GM06990 (cell line): Measurements from ENCODE around the gene DHRS13.
"Not testable (repeated sequence)": the region's sequence is repeated elsewhere in the genome, so short reads cannot be mapped to it uniquely, and the experiment has no call there.

Source experiments
- DNase-seq: peaks from one replicate; pipeline ENCODE4 v3.0.0-alpha.2; 2011; ENCODE audit not compliant: insufficient read length; ENCODE audit errors: extremely low read depth
- H3K27me3 ChIP-seq: replicated peaks from 2 replicates; pipeline ENCODE4 v1.6.0; 2011; ENCODE audit warnings: low read length; ENCODE audit not compliant: control insufficient read depth, insufficient read depth
- H3K36me3 ChIP-seq: 2 replicates; pipeline ENCODE4 v1.5.1; 2011; ENCODE audit warnings: low read length; ENCODE audit not compliant: control insufficient read depth, insufficient read depth
- H3K4me3 ChIP-seq: replicated peaks from 2 replicates; pipeline ENCODE4 v1.5.1; 2011; ENCODE audit warnings: low read depth, mild to moderate bottlenecking, control low read depth, low read length
- TF ChIP-seq, protein P1 (sequence below): IDR thresholded peaks from 2 replicates; pipeline ENCODE4 v1.5.1; 2011; ENCODE audit warnings: low read length, control low read depth, mild to moderate bottlenecking, inconsistent platforms; ENCODE audit not compliant: insufficient read depth, poor library complexity, severe bottlenecking

DHRS13 gene

DNA sequence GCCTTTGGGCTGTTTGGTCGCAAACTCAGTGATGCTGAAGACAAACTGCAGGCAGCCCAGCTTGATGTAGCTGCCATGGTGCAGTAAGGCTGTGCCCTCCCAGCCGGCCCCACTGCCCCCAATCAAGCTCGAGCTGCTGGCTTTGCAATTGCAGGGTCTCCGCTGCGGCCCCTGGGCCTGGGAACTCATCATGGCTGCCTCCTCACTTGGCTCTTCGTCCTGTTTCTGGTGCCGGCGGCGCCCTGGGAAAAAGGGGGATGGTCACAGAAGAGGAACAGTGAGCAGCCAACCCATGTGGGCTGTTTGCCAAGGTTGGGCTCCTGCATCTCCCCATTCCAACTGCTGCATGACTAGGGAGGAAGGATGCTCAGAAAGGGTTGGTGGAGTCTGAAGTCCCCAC lies 3.4 kb upstream of the DHRS13 start:
- Histone ChIP-seq H3K36me3 (peaks cover 31% of the 10 kb centered on the region), H3K27me3 (no peaks in the 10 kb centered on the region)
- no peak for DNase-seq

DNA sequence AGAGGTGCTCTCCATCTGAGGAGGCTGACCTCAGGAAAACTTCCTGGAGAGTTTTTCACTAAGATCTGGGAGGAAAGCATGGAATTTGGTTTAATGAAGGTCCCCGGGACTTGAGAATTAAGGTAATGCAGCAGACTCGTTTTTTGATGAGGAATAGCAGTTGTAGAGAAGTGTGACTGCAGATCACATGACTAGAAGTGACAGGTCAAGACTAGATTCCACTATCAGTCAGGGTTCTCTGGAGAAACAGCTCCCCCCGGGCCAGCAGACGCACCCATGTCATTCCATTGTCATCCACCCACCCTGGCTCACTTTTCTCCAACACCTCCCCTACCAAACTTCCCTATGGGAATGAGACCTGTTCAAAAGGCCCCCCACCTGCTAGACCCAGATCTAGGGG lies 1.9 kb upstream of the DHRS13 start:
- Histone ChIP-seq H3K36me3 (peaks cover 16% of the 10 kb centered on the region), H3K4me3 (no peak overlapping the region), H3K27me3 (no peaks in the 10 kb centered on the region)
- DNase-seq: no peak
- TF ChIP-seq, protein P1, sequence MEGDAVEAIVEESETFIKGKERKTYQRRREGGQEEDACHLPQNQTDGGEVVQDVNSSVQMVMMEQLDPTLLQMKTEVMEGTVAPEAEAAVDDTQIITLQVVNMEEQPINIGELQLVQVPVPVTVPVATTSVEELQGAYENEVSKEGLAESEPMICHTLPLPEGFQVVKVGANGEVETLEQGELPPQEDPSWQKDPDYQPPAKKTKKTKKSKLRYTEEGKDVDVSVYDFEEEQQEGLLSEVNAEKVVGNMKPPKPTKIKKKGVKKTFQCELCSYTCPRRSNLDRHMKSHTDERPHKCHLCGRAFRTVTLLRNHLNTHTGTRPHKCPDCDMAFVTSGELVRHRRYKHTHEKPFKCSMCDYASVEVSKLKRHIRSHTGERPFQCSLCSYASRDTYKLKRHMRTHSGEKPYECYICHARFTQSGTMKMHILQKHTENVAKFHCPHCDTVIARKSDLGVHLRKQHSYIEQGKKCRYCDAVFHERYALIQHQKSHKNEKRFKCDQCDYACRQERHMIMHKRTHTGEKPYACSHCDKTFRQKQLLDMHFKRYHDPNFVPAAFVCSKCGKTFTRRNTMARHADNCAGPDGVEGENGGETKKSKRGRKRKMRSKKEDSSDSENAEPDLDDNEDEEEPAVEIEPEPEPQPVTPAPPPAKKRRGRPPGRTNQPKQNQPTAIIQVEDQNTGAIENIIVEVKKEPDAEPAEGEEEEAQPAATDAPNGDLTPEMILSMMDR: no peak

More for the DNA sequence above, 3.4 kb upstream of the DHRS13 start:
- H3K4me3 ChIP-seq: no peak overlapping the region
- TF ChIP-seq, protein P1: no peak

DNA sequence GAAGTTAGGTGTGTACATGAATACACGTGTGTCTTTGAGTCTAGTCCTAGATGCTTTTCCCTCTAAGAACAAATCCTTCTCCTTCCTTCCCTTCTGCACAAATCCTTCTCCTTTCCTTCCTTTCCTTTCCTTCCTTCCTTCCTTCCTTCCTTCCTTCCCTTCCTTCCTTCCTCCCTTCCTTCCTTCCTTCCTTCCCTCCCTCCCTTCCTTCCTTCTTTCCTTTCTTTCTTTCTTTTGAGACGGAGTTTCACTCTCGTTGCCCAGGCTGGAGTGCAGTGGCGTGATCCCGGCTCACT lies 615 bp upstream of the DHRS13 start:
- H3K36me3 ChIP-seq: peaks cover 12% of the 10 kb centered on the region
- H3K27me3 ChIP-seq, DNase-seq, H3K4me3 ChIP-seq: not testable (repeated sequence)

DNA sequence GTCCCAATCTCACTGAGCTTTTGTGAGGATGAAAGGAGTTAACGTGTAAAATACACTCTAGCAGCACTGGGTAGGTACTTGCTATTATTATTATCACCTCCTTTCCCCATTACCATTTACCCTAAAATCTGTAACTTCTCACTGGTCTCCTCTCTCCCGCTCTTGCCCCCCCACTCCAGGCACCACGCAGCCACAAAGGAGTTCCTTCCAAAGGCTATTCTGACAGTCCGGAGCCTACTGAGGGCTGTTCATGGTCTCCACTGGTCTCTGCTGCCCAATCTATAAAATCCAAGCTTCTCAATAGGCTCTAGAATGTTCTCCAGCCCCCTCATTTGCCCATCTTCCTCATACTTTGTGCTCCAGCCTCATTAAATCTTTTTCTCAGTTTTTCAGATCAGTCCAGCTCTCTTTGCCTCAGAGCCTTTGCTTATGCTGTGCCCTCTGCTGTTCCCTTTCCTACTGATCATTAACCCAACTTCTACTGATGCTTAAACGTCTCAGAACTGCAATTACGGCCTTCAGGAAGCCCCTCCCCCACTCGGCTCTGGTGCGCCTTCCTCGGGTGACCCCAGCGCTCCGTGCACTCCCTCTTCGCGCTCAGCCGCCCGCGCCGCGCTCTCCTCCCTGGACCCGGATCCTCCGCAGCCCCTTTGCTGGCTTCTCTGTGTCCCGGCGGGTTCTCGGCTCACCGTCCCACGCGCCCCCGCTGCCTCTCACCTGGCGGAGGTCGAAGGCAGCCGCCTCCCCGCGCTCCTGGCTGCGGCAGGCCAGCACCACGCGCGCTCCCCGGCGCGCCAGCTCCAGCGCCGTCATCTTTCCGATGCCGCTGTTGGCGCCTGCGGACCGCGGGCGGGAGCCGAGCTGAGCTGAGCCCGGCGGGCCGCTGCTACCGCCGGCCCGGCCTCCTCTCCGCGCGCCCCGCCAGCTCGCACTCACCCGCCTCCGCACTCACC lies 737 bp downstream of the DHRS13 start:
- H3K27me3 ChIP-seq: no peaks in the 10 kb centered on the region
- TF ChIP-seq, protein P1: no peak
- peaks cover 8% of the 10 kb centered on the region for H3K36me3 ChIP-seq
- peak overlapping the region; percentile 56 for H3K4me3 ChIP-seq
- no peak for DNase-seq

DNA sequence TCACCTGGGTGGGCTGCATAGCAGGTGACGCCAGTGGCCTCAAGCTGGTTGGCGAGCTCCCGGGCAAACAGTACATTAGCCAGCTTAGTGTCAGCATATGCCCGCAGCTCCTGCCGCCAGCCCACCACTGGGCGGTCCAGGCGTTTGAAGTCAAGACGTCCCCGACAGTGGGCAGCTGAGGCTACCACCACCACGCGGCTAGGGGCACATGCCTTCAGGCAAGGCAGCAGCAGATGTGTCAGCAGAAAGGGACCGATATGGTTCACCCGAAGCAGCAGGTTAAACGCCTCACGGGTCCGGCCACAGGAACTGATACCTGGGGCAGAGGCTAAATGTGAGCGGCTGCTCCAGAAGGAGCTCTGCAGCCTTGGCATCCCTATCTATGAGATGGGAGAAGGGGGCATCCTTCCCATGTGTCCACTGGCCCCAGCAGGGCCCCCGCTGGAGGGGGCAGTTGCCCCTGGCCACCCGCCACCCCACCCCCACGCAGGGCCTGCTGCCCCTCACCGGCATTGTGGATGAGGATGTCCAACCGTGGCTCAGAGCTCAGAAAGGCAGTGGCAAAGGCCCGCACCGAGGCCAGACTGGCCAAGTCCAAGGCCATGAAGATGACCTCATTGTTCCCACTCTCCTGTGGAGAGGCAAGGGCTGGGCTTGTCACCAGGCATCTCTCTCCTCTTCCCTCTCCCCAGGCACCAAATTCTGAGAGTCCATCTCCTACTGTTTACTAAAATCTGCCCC lies 1.7 kb downstream of the DHRS13 start:
- Histone ChIP-seq H3K4me3 (no peak overlapping the region; the same call in 1 of the 2 replicates), H3K27me3 (no peaks in the 10 kb centered on the region), H3K36me3 (peaks cover 2% of the 10 kb centered on the region)
- TF ChIP-seq, protein P1: no peak
- DNase-seq: no peak

DNA sequence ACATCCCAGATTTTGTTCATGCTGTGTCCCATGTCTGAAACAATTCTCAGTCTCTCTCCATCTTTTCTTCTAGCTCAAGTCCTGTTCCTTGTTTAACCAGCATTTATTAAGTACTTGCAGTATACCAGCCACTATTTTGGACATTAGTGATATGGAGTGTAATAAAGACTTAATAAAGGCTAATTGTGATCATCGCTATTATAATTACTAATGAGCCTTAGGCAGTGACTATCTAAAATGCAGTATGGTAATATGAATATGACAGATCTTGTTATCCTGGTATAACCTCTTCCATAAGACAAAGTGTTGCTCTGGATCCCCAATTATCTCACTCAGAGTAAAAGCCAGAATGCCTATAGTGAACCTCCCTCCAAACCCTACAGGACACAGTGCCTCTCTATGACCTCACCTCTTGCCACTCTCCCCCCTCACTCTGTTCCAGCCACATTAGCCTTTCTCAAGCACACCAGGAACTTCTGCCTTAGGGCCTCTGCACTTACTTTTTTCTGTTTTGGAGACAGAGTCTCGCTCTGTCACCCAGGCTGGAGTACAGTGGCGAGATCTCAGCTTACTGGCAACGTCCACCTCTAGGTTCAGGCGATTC lies 3.6 kb downstream of the DHRS13 start:
- H3K4me3 ChIP-seq: no peak overlapping the region
- H3K27me3 ChIP-seq: no peaks in the 10 kb centered on the region
- TF ChIP-seq, protein P1: no peak
- H3K36me3 ChIP-seq: no peaks in the 10 kb centered on the region
- no peak for DNase-seq
